Endodermal cell (in vitro differentiated cells): ENCODE results near the gene TRMT112. TPM values are rescaled to one million over a fixed set of nuclear protein-coding genes. Genes with fewer than 3 reads are reported as not detected.
A peak's percentile ranks its signal among the peaks of the same experiment; 100 is the strongest.

Experiments
- DNase-seq: peaks from one replicate; pipeline ENCODE4 v3.0.0-alpha.2; 2017
- H3K27ac ChIP-seq: 2 replicates; pipeline ENCODE4 v1.5.1; 2013; ENCODE audit warnings: mild to moderate bottlenecking, low read depth, low read length, moderate library complexity
- H3K27me3 ChIP-seq: 2 replicates; pipeline ENCODE4 v1.6.1; 2013; ENCODE audit warnings: mild to moderate bottlenecking, low read length, moderate library complexity; ENCODE audit not compliant: insufficient read depth, control insufficient read depth, poor library complexity, severe bottlenecking
- H3K36me3 ChIP-seq: 2 replicates; pipeline ENCODE4 v1.7.0; 2013; ENCODE audit warnings: mild to moderate bottlenecking, low read length, moderate library complexity; ENCODE audit not compliant: control insufficient read depth, insufficient read depth
- H3K4me1 ChIP-seq: one replicate; pipeline ENCODE4 v1.7.0; 2013; ENCODE audit warnings: low read length; ENCODE audit not compliant: control insufficient read depth, insufficient read depth
- H3K4me3 ChIP-seq: 2 replicates; pipeline ENCODE4 v1.5.1; 2013; ENCODE audit warnings: mild to moderate bottlenecking, low read length, moderate library complexity
- H3K9ac ChIP-seq: 2 replicates; pipeline ENCODE4 v1.6.1; 2013; ENCODE audit warnings: mild to moderate bottlenecking, low read length, moderate library complexity; ENCODE audit not compliant: poor library complexity, severe bottlenecking; ENCODE audit errors: extremely low read depth
- H3K9me3 ChIP-seq: 2 replicates; pipeline ENCODE4 v1.6.1; 2013; ENCODE audit warnings: mild to moderate bottlenecking, low read length, moderate library complexity; ENCODE audit not compliant: control insufficient read depth
- H3K27ac Mint-ChIP-seq: 2 replicates; pipeline ENCODE4 v1.8.0; 2020; ENCODE audit warnings: mixed read lengths
- H3K27me3 Mint-ChIP-seq: 2 replicates; pipeline ENCODE4 v1.8.0; 2021; ENCODE audit warnings: mild to moderate bottlenecking, mixed read lengths; ENCODE audit not compliant: insufficient read depth
- H3K36me3 Mint-ChIP-seq: 2 replicates; pipeline ENCODE4 v1.8.0; 2020; ENCODE audit warnings: low read depth, mixed read lengths
- H3K4me1 Mint-ChIP-seq: 2 replicates; pipeline ENCODE4 v1.8.0; 2020; ENCODE audit warnings: mixed read lengths
- H3K4me3 Mint-ChIP-seq: 2 replicates; pipeline ENCODE4 v1.8.0; 2020; ENCODE audit warnings: mild to moderate bottlenecking, moderate library complexity, mixed read lengths
- H3K9me3 Mint-ChIP-seq: 2 replicates; pipeline ENCODE4 v1.8.0; 2020; ENCODE audit warnings: mild to moderate bottlenecking, mixed read lengths
- WGBS, 2 experiments: methylation state at CpG; one replicate each; pipeline versions ENCODE4 v1.1.5 to v1.1.7; 2013; ENCODE audit warnings: missing lambda C conversion rate in 2 of 2, mixed read lengths in 1 of 2; ENCODE audit not compliant: insufficient coverage in 1 of 2, insufficient read length in 1 of 2; 5-methylcytosine and 5-hydroxymethylcytosine counted together
- total RNA-seq, 2 donors: library from RNA; stranded (reverse); fragmentation: NEBNext Ultra II Directional in 1 of 2; extraction: Animal tissue kit (Norgen Biotek cat#: 25700) in 1 of 2; gene quantifications; 2 replicates in 1 of 2; 3 replicates in 1 of 2; pipeline ENCODE4 v1.2.1, GENCODE V29; 2021
- TF ChIP-seq, protein P1 (sequence below): fragments of 200-600 bp; sonication (generic); conservative IDR thresholded peaks from 2 replicates; pipeline ENCODE4 v1.5.0; 2021; ENCODE audit warnings: antibody characterized with exemption, mild to moderate bottlenecking

The TRMT112 gene
- total RNA-seq, 2 donors from 2014 or later: 265 to 352 TPM

DNA sequence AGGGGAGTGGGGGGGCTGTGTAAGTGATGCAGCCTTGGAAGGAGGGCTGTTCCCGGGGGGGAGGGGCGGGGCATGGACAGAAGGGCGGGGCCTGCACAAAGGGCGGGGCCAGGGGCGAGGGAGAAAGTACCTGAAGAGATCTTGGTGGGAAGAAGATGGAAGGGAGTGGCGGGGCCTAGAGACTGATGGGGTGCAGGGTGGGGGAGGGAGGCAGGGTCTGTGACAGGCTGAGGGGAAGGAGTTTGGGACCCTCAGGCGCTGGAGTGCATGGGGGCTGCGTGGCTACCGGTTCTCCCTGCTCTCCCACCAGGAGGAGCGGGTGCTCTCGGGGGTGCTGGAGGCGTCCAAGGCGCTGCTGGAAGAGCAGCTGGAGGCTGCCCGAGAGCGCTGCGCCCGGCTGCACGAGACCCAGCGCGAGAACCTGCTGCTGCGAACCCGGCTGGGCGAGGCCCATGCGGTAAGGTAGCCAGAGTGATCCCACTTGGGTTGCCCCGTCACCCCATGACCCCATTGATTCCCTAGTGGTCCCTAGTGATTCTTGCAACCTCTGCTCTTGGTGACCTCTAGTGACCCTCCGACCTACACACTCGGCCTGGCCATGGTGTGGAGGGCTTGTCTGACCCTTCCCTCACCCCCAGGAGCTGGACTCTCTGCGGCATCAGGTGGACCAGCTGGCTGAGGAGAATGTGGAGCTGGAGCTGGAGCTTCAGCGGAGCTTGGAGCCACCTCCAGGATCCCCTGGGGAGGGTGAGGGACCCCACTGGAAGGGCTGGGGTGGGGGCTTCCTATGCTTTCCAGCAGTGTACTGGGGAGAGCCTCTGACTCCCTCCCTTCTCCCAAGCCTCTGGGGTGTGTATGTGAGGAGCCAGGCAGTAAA is 25.7 kb upstream of the TRMT112 start:
- Mint-ChIP-seq H3K27me3 (peaks cover 13% of the 10 kb centered on the region), H3K27ac (no peak overlapping the region), H3K4me1 (peaks cover 7% of the 10 kb centered on the region), H3K9me3 (no peaks in the 10 kb centered on the region), H3K4me3 (peak overlapping the region; percentile 59), H3K36me3 (peaks cover 3% of the 10 kb centered on the region)
- 80 to 89% methylated on average over 16 to 28 of the region's 29 CpGs for WGBS, 2 experiments
- H3K9ac ChIP-seq: no peak overlapping the region
- no peaks in the 10 kb centered on the region for H3K27me3 ChIP-seq
- H3K4me3 ChIP-seq: no peak overlapping the region
- H3K4me1 ChIP-seq: no peaks in the 10 kb centered on the region
- H3K27ac ChIP-seq: no peak overlapping the region
- no peaks in the 10 kb centered on the region for H3K9me3 ChIP-seq
- TF ChIP-seq, protein P1, sequence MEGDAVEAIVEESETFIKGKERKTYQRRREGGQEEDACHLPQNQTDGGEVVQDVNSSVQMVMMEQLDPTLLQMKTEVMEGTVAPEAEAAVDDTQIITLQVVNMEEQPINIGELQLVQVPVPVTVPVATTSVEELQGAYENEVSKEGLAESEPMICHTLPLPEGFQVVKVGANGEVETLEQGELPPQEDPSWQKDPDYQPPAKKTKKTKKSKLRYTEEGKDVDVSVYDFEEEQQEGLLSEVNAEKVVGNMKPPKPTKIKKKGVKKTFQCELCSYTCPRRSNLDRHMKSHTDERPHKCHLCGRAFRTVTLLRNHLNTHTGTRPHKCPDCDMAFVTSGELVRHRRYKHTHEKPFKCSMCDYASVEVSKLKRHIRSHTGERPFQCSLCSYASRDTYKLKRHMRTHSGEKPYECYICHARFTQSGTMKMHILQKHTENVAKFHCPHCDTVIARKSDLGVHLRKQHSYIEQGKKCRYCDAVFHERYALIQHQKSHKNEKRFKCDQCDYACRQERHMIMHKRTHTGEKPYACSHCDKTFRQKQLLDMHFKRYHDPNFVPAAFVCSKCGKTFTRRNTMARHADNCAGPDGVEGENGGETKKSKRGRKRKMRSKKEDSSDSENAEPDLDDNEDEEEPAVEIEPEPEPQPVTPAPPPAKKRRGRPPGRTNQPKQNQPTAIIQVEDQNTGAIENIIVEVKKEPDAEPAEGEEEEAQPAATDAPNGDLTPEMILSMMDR: no peak
- no peak for DNase-seq
- no peaks in the 10 kb centered on the region for H3K36me3 ChIP-seq

DNA sequence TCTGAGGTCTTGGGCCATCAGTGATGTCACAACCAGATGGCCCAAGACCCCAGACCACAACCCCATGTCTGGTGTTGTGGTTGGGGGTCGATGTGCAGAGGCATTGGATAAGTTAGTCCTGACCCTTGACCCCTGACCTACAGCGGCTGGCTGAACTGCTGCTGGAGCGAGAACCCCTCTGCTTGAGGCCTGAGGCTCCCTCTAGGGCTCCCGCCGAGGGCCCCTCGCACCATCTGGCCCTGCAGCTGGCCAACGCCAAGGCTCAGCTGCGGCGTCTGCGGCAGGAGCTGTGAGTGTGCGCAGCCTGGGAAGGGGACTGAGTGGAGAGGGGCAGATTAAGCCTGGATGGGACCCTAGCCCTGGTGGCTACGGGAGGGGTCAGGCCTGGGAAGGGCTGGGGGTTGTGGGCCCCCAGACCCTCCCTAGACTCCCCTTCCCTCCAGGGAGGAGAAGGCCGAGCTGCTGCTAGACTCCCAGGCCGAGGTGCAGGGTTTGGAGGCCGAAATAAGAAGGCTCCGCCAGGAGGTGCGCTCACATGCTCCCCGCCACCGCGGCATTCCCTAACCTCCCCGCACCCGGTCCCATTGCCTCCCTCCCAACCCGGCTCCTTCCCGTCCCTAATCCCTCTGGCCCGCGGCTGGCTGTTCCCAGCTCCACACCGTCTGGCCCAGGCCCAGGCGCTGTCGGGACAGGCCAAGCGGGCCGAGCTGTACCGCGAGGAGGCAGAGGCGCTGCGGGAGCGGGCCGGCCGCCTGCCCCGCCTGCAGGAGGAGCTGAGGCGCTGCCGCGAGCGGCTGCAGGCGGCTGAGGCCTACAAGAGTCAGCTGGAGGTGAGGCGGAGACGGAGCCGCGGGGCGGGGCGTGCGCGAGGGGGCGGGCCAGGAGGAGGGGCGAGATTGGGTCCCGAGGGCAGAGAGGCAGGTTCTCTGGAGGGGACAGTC is 24.8 kb upstream of the TRMT112 start:
- no peaks in the 10 kb centered on the region for H3K9me3 ChIP-seq
- H3K4me1 ChIP-seq: no peaks in the 10 kb centered on the region
- peak overlapping the region; percentile 34 for H3K9ac ChIP-seq
- H3K27me3 Mint-ChIP-seq: peaks cover 13% of the 10 kb centered on the region
- H3K4me3 ChIP-seq: peak overlapping the region; percentile 49
- DNase-seq: peak; percentile 99
- H3K9me3 Mint-ChIP-seq: no peaks in the 10 kb centered on the region
- TF ChIP-seq, protein P1: peak; percentile 71
- H3K27me3 ChIP-seq: no peaks in the 10 kb centered on the region
- WGBS, 2 experiments: 29 to 34% methylated on average over 34 to 55 of the region's 55 CpGs
- no peaks in the 10 kb centered on the region for H3K36me3 ChIP-seq
- H3K27ac Mint-ChIP-seq: no peak overlapping the region
- peak overlapping the region; percentile 73 for H3K27ac ChIP-seq
- H3K4me1 Mint-ChIP-seq: peaks cover 7% of the 10 kb centered on the region
- H3K4me3 Mint-ChIP-seq: peak overlapping the region; percentile 59
- H3K36me3 Mint-ChIP-seq: peaks cover 3% of the 10 kb centered on the region

DNA sequence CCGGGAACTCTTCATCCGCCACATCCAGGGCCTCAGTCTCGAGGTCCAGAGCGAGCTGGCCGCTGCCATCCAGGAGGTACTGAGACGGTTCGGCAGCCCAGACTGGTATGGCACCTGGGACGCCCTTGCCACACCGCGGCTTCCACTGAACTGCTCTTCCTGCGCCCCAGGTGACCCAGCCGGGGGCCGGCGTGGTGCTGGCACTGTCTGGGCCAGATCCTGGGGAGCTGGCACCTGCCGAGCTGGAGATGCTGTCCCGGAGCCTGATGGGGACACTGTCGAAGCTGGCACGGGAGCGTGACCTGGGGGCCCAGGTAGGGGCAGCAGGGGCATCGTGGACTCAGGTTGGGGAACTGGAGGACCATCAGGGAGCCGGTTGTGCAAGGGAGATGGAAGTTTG is 24.1 kb upstream of the TRMT112 start:
- Histone ChIP-seq H3K27me3 (no peaks in the 10 kb centered on the region), H3K4me1 (no peaks in the 10 kb centered on the region), H3K4me3 (no peak overlapping the region), H3K27ac (no peak overlapping the region), H3K9me3 (no peaks in the 10 kb centered on the region), H3K9ac (no peak overlapping the region), H3K36me3 (no peaks in the 10 kb centered on the region)
- no peak for DNase-seq
- no peaks in the 10 kb centered on the region for H3K9me3 Mint-ChIP-seq
- TF ChIP-seq, protein P1: no peak
- H3K4me3 Mint-ChIP-seq: peak overlapping the region; percentile 59
- peaks cover 13% of the 10 kb centered on the region for H3K27me3 Mint-ChIP-seq
- 93 to 94% methylated on average over 6 to 21 of the region's 21 CpGs for WGBS, 2 experiments
- peaks cover 7% of the 10 kb centered on the region for H3K4me1 Mint-ChIP-seq
- H3K36me3 Mint-ChIP-seq: peaks cover 3% of the 10 kb centered on the region
- no peak overlapping the region for H3K27ac Mint-ChIP-seq
